ENCODE data around the gene KRT71.

KRT71 gene

GRCh38 chr12:52541709-52542108 lies 11.2 kb downstream of the KRT71 start:
- no peak overlapping the region for H3K27ac ChIP-seq
- no peak for DNase-seq (ENCODE audit: low read depth, low spot score)

GRCh38 chr12:52540531-52540930 lies 12.4 kb downstream of the KRT71 start:
- H3K27ac ChIP-seq: no peak overlapping the region
- no peak for DNase-seq (ENCODE audit: low read depth, low spot score)

- DNase-seq (ENCODE audit: low read depth, low spot score): no peak
- no peak overlapping the region for H3K27ac ChIP-seq
Observed at GRCh38 chr12:52539821-52540173, 13.1 kb downstream of the KRT71 start.

GRCh38 chr12:52539083-52539820 lies 13.7 kb downstream of the KRT71 start:
- H3K27ac ChIP-seq: no peak overlapping the region

GRCh38 chr12:52537101-52537500 lies 15.8 kb downstream of the KRT71 start:
- no peak for DNase-seq (ENCODE audit: low read depth, low spot score)
- H3K27ac ChIP-seq: no peak overlapping the region

More at GRCh38 chr12:52539083-52539820, 13.7 kb downstream of the KRT71 start:
- DNase-seq (ENCODE audit: low read depth, low spot score): no peak

GRCh38 chr12:52535574-52535973 lies 17.4 kb downstream of the KRT71 start:
- H3K27ac ChIP-seq: no peak overlapping the region
- DNase-seq (ENCODE audit: low read depth, low spot score): no peak

GRCh38 chr12:52534482-52534881 lies 18.5 kb downstream of the KRT71 start:
- no peak overlapping the region for H3K27ac ChIP-seq
- no peak for DNase-seq (ENCODE audit: low read depth, low spot score)

- no peak overlapping the region for H3K27ac ChIP-seq
- no peak for DNase-seq (ENCODE audit: low read depth, low spot score)
Observed at GRCh38 chr12:52533686-52534470, 19.1 kb downstream of the KRT71 start.

- no peak overlapping the region for H3K27ac ChIP-seq
- no peak for DNase-seq (ENCODE audit: low read depth, low spot score)
Observed at GRCh38 chr12:52532636-52533035, 20.3 kb downstream of the KRT71 start.

GRCh38 chr12:52531566-52532300 lies 21.2 kb downstream of the KRT71 start:
- no peak for DNase-seq (ENCODE audit: low read depth, low spot score)
- H3K27ac ChIP-seq: no peak overlapping the region

GRCh38 chr12:52530905-52531304 lies 22.0 kb downstream of the KRT71 start:
- no peak overlapping the region for H3K27ac ChIP-seq
- no peak for DNase-seq (ENCODE audit: low read depth, low spot score)

GRCh38 chr12:52530366-52530765 lies 22.6 kb downstream of the KRT71 start:
- H3K27ac ChIP-seq: no peak overlapping the region
- no peak for DNase-seq (ENCODE audit: low read depth, low spot score)

GRCh38 chr12:52529846-52530245 lies 23.1 kb downstream of the KRT71 start:
- no peak overlapping the region for H3K27ac ChIP-seq
- DNase-seq (ENCODE audit: low read depth, low spot score): no peak

- no peak for DNase-seq (ENCODE audit: low read depth, low spot score)
- no peak overlapping the region for H3K27ac ChIP-seq
Observed at GRCh38 chr12:52529417-52529816, 23.5 kb downstream of the KRT71 start.

GRCh38 chr12:52528641-52529143 lies 24.3 kb downstream of the KRT71 start:
- DNase-seq (ENCODE audit: low read depth, low spot score): no peak
- H3K27ac ChIP-seq: no peak overlapping the region

- no peak for DNase-seq (ENCODE audit: low read depth, low spot score)
Observed at GRCh38 chr12:52527121-52527800, 25.7 kb downstream of the KRT71 start.

GRCh38 chr12:52526511-52526951 lies 26.4 kb downstream of the KRT71 start:
- no peak for DNase-seq (ENCODE audit: low read depth, low spot score)
- no peak overlapping the region for H3K27ac ChIP-seq

More at GRCh38 chr12:52527121-52527800, 25.7 kb downstream of the KRT71 start:
- H3K27ac ChIP-seq: no peak overlapping the region

GRCh38 chr12:52525661-52526499 lies 27.1 kb downstream of the KRT71 start:
- peak overlapping the region; percentile 97 for H3K27ac ChIP-seq
- no peak for DNase-seq (ENCODE audit: low read depth, low spot score)

GRCh38 chr12:52524898-52525591 lies 27.9 kb downstream of the KRT71 start:
- no peak for DNase-seq (ENCODE audit: low read depth, low spot score)

More at GRCh38 chr12:52524898-52525591, 27.9 kb downstream of the KRT71 start:
- peak overlapping the region; percentile 97 for H3K27ac ChIP-seq
